AG09319 (cell line): Measurements from ENCODE around the gene EEIG1.

Experiments used
- DNase-seq: peaks from one replicate; pipeline ENCODE4 v3.0.0-alpha.2; 2010; ENCODE audit warnings: low read depth; ENCODE audit errors: extremely low read depth
- TF ChIP-seq, protein P1 (sequence below): IDR thresholded peaks from 2 replicates; pipeline ENCODE4 v1.5.1; 2011; ENCODE audit warnings: low read depth, mild to moderate bottlenecking, inconsistent platforms, low read length, moderate library complexity

The EEIG1 gene

GRCh38 chr9:127937388-127938297 is 43.1 kb downstream of the EEIG1 start, which contains the start of gene DPM2:
Gene DPM2 (minus strand): TSS chr9:127937854. CDS start chr9:127937820, 34 bp downstream.
- peak; percentile 51 for DNase-seq
- TF ChIP-seq, protein P1, sequence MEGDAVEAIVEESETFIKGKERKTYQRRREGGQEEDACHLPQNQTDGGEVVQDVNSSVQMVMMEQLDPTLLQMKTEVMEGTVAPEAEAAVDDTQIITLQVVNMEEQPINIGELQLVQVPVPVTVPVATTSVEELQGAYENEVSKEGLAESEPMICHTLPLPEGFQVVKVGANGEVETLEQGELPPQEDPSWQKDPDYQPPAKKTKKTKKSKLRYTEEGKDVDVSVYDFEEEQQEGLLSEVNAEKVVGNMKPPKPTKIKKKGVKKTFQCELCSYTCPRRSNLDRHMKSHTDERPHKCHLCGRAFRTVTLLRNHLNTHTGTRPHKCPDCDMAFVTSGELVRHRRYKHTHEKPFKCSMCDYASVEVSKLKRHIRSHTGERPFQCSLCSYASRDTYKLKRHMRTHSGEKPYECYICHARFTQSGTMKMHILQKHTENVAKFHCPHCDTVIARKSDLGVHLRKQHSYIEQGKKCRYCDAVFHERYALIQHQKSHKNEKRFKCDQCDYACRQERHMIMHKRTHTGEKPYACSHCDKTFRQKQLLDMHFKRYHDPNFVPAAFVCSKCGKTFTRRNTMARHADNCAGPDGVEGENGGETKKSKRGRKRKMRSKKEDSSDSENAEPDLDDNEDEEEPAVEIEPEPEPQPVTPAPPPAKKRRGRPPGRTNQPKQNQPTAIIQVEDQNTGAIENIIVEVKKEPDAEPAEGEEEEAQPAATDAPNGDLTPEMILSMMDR = no peak

DNA sequence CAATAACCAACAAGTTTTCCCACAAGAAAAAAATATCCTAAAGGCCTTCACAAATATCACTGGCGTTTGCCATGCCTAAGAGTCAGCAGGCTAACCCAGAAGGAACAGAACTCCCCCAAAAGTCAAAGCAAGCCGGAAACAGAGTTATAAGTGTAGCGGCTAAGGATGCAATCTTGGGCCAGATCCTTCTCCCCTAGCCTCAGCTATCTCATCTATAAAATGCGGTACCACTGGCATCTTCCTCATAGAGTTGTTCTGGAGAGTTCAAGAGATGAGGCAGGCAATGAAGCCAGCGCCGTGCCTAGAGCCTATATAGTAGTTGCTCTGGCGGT is 43.8 kb downstream of the EEIG1 start:
- TF ChIP-seq, protein P1 = no peak
- no peak for DNase-seq

DNA sequence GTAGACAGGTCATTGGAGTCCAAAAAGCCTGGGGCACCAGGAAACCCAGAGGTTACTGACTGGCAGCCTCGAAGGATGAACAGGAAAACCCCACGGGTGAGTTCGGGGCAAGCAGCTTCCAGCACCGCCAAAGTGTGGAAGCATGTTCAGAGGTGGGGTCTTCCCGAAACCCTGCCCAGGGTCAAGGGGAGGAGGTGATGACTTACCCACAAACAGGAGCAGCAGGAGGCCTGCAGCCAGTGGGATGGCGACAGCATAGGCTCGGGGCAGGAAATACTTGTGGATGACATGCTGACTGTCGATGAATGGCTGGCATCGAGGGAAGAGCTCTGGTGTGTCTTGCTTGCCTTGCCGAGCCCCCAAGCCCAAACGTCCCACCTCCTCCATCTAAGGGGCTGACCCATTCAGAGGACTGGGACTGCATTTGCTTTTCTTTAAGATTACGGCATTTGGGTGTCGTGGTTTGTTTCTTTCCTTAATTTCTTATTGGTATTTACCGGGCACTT is 44.4 kb downstream of the EEIG1 start:
- TF ChIP-seq, protein P1 = no peak
- DNase-seq = no peak

GRCh38 chr9:127935765-127936221 is 45.0 kb downstream of the EEIG1 start:
- TF ChIP-seq, protein P1 = no peak
- DNase-seq = no peak

DNA sequence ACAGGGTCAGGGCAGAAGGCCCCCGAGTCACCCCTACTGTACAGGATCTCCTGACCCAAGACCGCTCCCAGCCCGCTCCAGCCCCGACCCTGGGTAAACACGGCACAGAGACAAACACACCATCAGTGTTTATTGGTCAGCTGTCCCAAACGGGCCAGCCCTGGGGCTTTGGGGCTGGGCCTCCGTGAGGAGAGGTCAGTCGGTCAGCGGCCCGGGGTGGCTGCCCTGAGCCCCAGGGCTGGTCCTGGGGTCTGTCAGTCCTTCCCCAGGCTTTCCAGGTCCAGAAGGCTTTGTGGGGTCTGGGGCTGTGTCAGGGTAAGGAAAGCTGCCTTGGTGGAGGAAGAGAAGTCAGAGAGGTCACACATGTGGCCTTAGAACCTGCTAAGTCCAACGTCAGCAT is 45.8 kb downstream of the EEIG1 start:
- DNase-seq = no peak
- TF ChIP-seq, protein P1 = no peak

- TF ChIP-seq, protein P1 = no peak
- DNase-seq = no peak
Measured at GRCh38 chr9:127934248-127934647, 46.5 kb downstream of the EEIG1 start.

GRCh38 chr9:127931092-127931881 is 49.5 kb downstream of the EEIG1 start:
- DNase-seq = no peak
- TF ChIP-seq, protein P1 = no peak
